Measurements from ENCODE around the gene CYSRT1.

The CYSRT1 gene

GRCh38 chr9:137263506-137263905, 38.5 kb downstream of the CYSRT1 start:
- Mint-ChIP-seq H3K9me3 (no peaks in the 10 kb centered on the region), H3K27ac (no peak overlapping the region), H3K4me3 (no peak overlapping the region), H3K4me1 (peaks cover 16% of the 10 kb centered on the region), H3K36me3 (peaks cover 3% of the 10 kb centered on the region), H3K27me3 (no peaks in the 10 kb centered on the region)
- no peak for ATAC-seq (ENCODE audit: low read depth)
- no peak for DNase-seq (ENCODE audit: low spot score in 2 of 2)

GRCh38 chr9:137264067-137264466, 39.1 kb downstream of the CYSRT1 start:
- Mint-ChIP-seq H3K27me3 (no peaks in the 10 kb centered on the region), H3K4me3 (no peak overlapping the region), H3K36me3 (peaks cover 6% of the 10 kb centered on the region), H3K9me3 (no peaks in the 10 kb centered on the region), H3K27ac (no peak overlapping the region), H3K4me1 (peaks cover 20% of the 10 kb centered on the region)
- DNase-seq (ENCODE audit: low spot score in 2 of 2) (no peak), ATAC-seq (ENCODE audit: low read depth) (no peak)

DNA sequence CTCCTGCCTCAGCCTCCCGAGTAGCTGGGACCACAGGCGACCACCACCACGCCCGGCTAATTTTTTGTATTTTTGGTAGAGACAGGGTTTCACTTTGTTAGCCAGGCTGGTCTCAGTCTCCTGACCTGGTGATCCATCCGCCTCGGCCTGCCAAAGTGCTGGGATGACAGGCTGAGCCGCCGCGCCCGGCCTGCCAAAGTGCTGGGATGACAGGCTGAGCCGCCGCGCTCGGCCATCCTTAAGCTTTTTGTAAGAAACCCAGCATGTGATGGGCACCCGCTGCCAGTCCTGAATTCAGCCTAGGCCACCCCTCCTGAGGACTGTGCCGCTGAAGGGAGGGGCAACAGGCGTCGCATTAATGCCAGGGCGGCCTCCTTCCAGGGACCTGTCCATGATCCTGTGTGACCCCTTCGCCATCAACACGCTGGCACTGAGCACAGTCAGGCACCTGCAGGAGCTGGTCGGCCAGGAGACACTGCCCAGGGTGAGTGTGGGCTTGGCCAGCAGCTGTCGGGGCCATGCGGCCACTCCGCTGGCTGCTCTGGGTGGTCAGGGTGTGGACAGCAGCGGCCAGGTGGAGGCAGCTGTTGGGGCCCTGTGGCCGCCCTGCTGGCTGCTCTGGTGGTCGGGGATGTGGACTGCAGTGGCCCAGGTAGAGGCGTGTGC, 40.7 kb downstream of the CYSRT1 start:
- DNase-seq (ENCODE audit: low spot score in 2 of 2) (no peak), ATAC-seq (ENCODE audit: low read depth) (no peak)
- Mint-ChIP-seq H3K27me3 (no peaks in the 10 kb centered on the region), H3K9me3 (no peaks in the 10 kb centered on the region), H3K27ac (no peak overlapping the region), H3K36me3 (peaks cover 6% of the 10 kb centered on the region), H3K4me1 (peaks cover 26% of the 10 kb centered on the region), H3K4me3 (no peak overlapping the region)

- Mint-ChIP-seq H3K4me3 (no peak overlapping the region), H3K27ac (no peak overlapping the region), H3K4me1 (peaks cover 26% of the 10 kb centered on the region), H3K27me3 (no peaks in the 10 kb centered on the region), H3K36me3 (peaks cover 6% of the 10 kb centered on the region), H3K9me3 (no peaks in the 10 kb centered on the region)
- no peak for ATAC-seq (ENCODE audit: low read depth)
- DNase-seq (ENCODE audit: low spot score in 2 of 2): no peak
These were observed 41.2 kb downstream of the CYSRT1 start for GRCh38 chr9:137266162-137266527.

DNA sequence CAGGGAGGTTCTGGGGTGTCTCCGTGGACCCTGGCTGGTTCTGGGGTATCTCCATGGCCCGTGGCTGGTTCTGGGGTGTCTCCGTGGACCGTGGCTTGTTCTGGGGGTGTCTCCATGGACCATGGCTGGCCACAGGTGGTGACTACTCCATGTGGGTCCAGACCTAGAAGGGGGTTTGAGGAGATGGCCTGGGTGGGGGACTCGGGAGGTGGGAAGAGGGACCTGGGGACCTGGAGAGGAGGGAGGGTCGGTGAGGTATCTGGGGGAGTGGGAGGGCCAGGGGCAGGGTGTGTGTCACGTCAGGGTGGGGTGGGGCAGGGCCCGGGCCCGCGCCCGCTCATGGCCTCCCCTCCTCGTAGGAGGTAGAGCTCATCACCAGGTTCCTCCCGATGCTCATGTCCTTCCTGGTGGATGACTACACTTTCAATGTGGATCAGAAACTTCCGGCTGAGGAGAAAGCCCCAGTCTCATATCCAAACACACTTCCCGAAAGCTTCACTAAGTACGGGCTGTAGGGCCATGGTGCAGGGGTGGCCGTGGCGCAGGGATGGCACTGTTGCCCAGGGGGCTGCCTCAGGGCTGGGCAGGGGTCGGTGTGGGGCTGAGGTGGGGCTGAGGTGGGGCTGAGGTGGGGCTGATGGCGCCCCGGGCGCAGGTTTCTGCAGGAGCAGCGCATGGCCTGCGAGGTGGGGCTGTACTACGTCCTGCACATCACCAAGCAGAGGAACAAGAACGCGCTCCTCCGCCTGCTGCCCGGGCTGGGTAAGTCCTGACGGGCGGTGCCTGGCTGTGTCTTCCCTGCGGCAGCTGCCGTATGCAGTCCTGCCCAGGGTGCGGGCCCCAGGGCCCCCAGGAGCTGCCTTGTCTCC, 41.8 kb downstream of the CYSRT1 start:
- no peak overlapping the region for H3K27ac Mint-ChIP-seq
- H3K9me3 Mint-ChIP-seq: no peaks in the 10 kb centered on the region
- peaks cover 26% of the 10 kb centered on the region for H3K4me1 Mint-ChIP-seq
- H3K4me3 Mint-ChIP-seq: no peak overlapping the region
- H3K27me3 Mint-ChIP-seq: no peaks in the 10 kb centered on the region
- no peak for DNase-seq (ENCODE audit: low spot score in 2 of 2)
- peaks cover 6% of the 10 kb centered on the region for H3K36me3 Mint-ChIP-seq
- no peak for ATAC-seq (ENCODE audit: low read depth)

DNA sequence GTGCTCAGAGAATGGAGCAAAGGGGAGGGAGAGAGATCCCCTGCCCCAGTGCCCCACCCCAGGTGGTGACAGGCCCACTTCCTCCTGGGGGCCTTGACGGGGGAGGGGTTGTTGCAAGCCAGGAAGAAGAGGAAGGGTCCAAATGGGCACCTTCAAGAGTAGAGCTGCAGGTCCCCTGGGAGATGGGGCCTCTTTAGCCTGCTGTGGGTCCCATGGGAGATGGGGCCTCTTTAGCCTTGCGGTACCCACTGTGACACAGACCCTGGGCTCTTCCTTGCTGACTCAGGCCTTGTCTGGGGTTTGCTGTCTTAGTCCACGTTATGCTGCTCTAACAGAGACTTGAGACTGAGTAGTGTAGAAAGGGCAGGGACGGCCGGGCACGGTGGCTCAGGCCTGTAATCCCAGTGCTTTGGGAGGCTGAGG, 43.0 kb downstream of the CYSRT1 start:
- peak overlapping the region; percentile 87 for H3K4me3 Mint-ChIP-seq
- peaks cover 6% of the 10 kb centered on the region for H3K36me3 Mint-ChIP-seq
- peak overlapping the region; percentile 54 for H3K27ac Mint-ChIP-seq
- ATAC-seq (ENCODE audit: low read depth): peak; percentile 44
- H3K9me3 Mint-ChIP-seq: no peaks in the 10 kb centered on the region
- peaks cover 25% of the 10 kb centered on the region for H3K4me1 Mint-ChIP-seq
- H3K27me3 Mint-ChIP-seq: no peaks in the 10 kb centered on the region
- DNase-seq (ENCODE audit: low spot score in 2 of 2): no peak

- no peaks in the 10 kb centered on the region for H3K27me3 Mint-ChIP-seq
- ATAC-seq (ENCODE audit: low read depth): peak; percentile 9
- peak overlapping the region; percentile 87 for H3K4me3 Mint-ChIP-seq
- H3K27ac Mint-ChIP-seq: peak overlapping the region; percentile 54
- DNase-seq (ENCODE audit: low spot score in 2 of 2): no peak
- H3K36me3 Mint-ChIP-seq: peaks cover 6% of the 10 kb centered on the region
- no peaks in the 10 kb centered on the region for H3K9me3 Mint-ChIP-seq
- H3K4me1 Mint-ChIP-seq: peaks cover 22% of the 10 kb centered on the region
These were observed 43.7 kb downstream of the CYSRT1 start for GRCh38 chr9:137268538-137269201.

- peak overlapping the region; percentile 87 for H3K4me3 Mint-ChIP-seq
- ATAC-seq (ENCODE audit: low read depth): peak; percentile 77
- H3K27me3 Mint-ChIP-seq: no peaks in the 10 kb centered on the region
- peaks cover 6% of the 10 kb centered on the region for H3K36me3 Mint-ChIP-seq
- H3K27ac Mint-ChIP-seq: peak overlapping the region; percentile 54
- H3K9me3 Mint-ChIP-seq: no peaks in the 10 kb centered on the region
- H3K4me1 Mint-ChIP-seq: peaks cover 22% of the 10 kb centered on the region
- DNase-seq (ENCODE audit: low spot score in 2 of 2): no peak
These were observed 44.3 kb downstream of the CYSRT1 start for GRCh38 chr9:137269231-137269772.

- DNase-seq (ENCODE audit: low spot score in 2 of 2) (no peak), ATAC-seq (ENCODE audit: low read depth) (no peak)
- Mint-ChIP-seq H3K4me1 (peaks cover 36% of the 10 kb centered on the region), H3K27ac (no peak overlapping the region), H3K36me3 (peaks cover 6% of the 10 kb centered on the region), H3K27me3 (no peaks in the 10 kb centered on the region), H3K9me3 (no peaks in the 10 kb centered on the region), H3K4me3 (no peak overlapping the region)
These were observed 46.1 kb downstream of the CYSRT1 start for GRCh38 chr9:137270929-137271695.

GRCh38 chr9:137271696-137272076, 46.7 kb downstream of the CYSRT1 start:
- no peak overlapping the region for H3K4me3 Mint-ChIP-seq
- no peak for DNase-seq (ENCODE audit: low spot score in 2 of 2)
- no peaks in the 10 kb centered on the region for H3K9me3 Mint-ChIP-seq
- H3K36me3 Mint-ChIP-seq: peaks cover 6% of the 10 kb centered on the region
- no peak overlapping the region for H3K27ac Mint-ChIP-seq
- H3K27me3 Mint-ChIP-seq: no peaks in the 10 kb centered on the region
- peaks cover 38% of the 10 kb centered on the region for H3K4me1 Mint-ChIP-seq
- no peak for ATAC-seq (ENCODE audit: low read depth)

- Mint-ChIP-seq H3K9me3 (no peaks in the 10 kb centered on the region), H3K27ac (no peak overlapping the region), H3K4me3 (no peak overlapping the region), H3K4me1 (peaks cover 43% of the 10 kb centered on the region), H3K36me3 (peaks cover 6% of the 10 kb centered on the region), H3K27me3 (no peaks in the 10 kb centered on the region)
- DNase-seq (ENCODE audit: low spot score in 2 of 2) (no peak), ATAC-seq (ENCODE audit: low read depth) (no peak)
These were observed 47.5 kb downstream of the CYSRT1 start for GRCh38 chr9:137272241-137273094.

- no peak for ATAC-seq (ENCODE audit: low read depth)
- DNase-seq (ENCODE audit: low spot score in 2 of 2): no peak
- H3K27ac Mint-ChIP-seq: no peak overlapping the region
- peaks cover 3% of the 10 kb centered on the region for H3K36me3 Mint-ChIP-seq
- no peak overlapping the region for H3K4me3 Mint-ChIP-seq
- peaks cover 39% of the 10 kb centered on the region for H3K4me1 Mint-ChIP-seq
- H3K27me3 Mint-ChIP-seq: no peaks in the 10 kb centered on the region
- H3K9me3 Mint-ChIP-seq: no peaks in the 10 kb centered on the region
These were observed 48.1 kb downstream of the CYSRT1 start for GRCh38 chr9:137273095-137273490.

Data from memory B cell (primary cell).